ENCODE results near the gene SLC39A1. TPM values are rescaled to one million over a fixed set of nuclear protein-coding genes. Genes with fewer than 3 reads are reported as not detected.
"Not testable (repeated sequence)": the region's sequence is repeated elsewhere in the genome, so short reads cannot be mapped to it uniquely, and the experiment has no call there.

The SLC39A1 gene
- total RNA-seq, 2 experiments from 2014 or later, result 6.4 to 6.9 TPM

DNA sequence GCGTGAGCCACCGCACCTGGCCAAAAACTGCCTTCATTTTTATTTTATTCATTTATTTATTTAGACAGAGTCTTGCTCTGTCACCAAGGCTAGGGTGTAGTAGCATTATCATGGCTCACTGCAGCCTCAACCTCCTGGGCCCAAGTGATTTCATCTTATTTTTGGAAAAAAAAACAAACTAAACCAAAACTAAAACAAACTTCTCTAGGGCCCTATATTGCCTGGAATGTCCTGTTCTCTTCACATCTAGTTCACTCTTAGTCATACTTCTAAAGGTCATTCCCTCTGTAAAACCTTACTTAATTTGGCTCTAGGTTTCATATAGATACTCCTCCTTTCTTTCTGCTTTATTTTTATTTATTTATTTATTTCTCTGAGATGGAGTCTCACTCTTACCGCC lies 42.8 kb upstream of the SLC39A1 start:
- Histone ChIP-seq H3K27ac (ENCODE audit: low read depth in 1 of 2, low read length in 2 of 2) (no peak overlapping the region), H3K27me3 (ENCODE audit: control insufficient read depth in 1 of 2, insufficient read depth in 2 of 2, low read length in 2 of 2) (no peaks in the 10 kb centered on the region), H3K4me1 (ENCODE audit: insufficient read depth, low read length) (no peaks in the 10 kb centered on the region), H3K36me3 (ENCODE audit: insufficient read depth, low read length) (no peaks in the 10 kb centered on the region), H3K4me3 (ENCODE audit: low read length) (no peak overlapping the region), H3K9me3 (ENCODE audit: control insufficient read depth in 1 of 2, insufficient read depth in 1 of 2, low read length in 2 of 2) (no peaks in the 10 kb centered on the region)
- no peaks in the 10 kb centered on the region for H3K9me3 Mint-ChIP-seq
- H3K27me3 Mint-ChIP-seq, result no peaks in the 10 kb centered on the region
- CTCF ChIA-PET, result no interaction called here
- H3K4me1 Mint-ChIP-seq (ENCODE audit: low read depth), result no peaks in the 10 kb centered on the region
- intact Hi-C loops (cut with DNase I, micrococcal nuclease), result no loop called here
- H3K27ac Mint-ChIP-seq, result no peak overlapping the region
- H3K36me3 Mint-ChIP-seq (ENCODE audit: low read depth), result no peaks in the 10 kb centered on the region
- H3K4me3 Mint-ChIP-seq, result no peak overlapping the region
- TF ChIP-seq, protein P1, sequence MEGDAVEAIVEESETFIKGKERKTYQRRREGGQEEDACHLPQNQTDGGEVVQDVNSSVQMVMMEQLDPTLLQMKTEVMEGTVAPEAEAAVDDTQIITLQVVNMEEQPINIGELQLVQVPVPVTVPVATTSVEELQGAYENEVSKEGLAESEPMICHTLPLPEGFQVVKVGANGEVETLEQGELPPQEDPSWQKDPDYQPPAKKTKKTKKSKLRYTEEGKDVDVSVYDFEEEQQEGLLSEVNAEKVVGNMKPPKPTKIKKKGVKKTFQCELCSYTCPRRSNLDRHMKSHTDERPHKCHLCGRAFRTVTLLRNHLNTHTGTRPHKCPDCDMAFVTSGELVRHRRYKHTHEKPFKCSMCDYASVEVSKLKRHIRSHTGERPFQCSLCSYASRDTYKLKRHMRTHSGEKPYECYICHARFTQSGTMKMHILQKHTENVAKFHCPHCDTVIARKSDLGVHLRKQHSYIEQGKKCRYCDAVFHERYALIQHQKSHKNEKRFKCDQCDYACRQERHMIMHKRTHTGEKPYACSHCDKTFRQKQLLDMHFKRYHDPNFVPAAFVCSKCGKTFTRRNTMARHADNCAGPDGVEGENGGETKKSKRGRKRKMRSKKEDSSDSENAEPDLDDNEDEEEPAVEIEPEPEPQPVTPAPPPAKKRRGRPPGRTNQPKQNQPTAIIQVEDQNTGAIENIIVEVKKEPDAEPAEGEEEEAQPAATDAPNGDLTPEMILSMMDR (IDR thresholded peaks at IDR 0.05), result no peak
- POLR2A ChIA-PET, result no interaction called here
- ATAC-seq (ENCODE audit: poor library complexity), result no peak
- no peak for DNase-seq

DNA sequence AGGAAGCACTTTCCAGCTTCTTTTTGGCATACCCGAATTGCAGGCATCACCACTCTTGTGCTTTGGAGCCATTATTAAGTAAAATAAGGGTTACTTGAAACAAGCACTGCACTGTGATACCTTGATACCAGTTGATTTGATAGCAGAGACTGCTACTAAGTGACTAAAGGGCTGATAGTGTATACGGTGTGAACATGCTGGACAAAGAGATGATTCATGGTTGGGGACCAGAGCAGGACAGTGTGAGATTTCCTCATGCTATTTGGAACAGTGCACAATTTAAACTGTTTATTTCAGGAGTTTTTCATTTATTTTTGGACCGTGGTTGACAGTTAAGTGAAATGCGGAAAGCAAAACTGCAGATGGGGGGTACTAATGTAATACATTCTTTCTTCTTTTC lies 37.1 kb upstream of the SLC39A1 start:
- TF ChIP-seq, protein P1 (IDR thresholded peaks at IDR 0.05), result no peak
- Mint-ChIP-seq H3K4me3 (no peak overlapping the region), H3K9me3 (no peaks in the 10 kb centered on the region), H3K27me3 (no peaks in the 10 kb centered on the region), H3K27ac (no peak overlapping the region), H3K4me1 (ENCODE audit: low read depth) (peaks cover 2% of the 10 kb centered on the region), H3K36me3 (ENCODE audit: low read depth) (peaks cover 10% of the 10 kb centered on the region)
- Histone ChIP-seq H3K9me3 (ENCODE audit: control insufficient read depth in 1 of 2, insufficient read depth in 1 of 2, low read length in 2 of 2) (no peaks in the 10 kb centered on the region), H3K4me1 (ENCODE audit: insufficient read depth, low read length) (no peaks in the 10 kb centered on the region), H3K27me3 (ENCODE audit: control insufficient read depth in 1 of 2, insufficient read depth in 2 of 2, low read length in 2 of 2) (no peaks in the 10 kb centered on the region), H3K27ac (ENCODE audit: low read depth in 1 of 2, low read length in 2 of 2) (no peak overlapping the region), H3K4me3 (ENCODE audit: low read length) (no peak overlapping the region), H3K36me3 (ENCODE audit: insufficient read depth, low read length) (peaks cover 2% of the 10 kb centered on the region)
- POLR2A ChIA-PET, result interaction anchor here (5.6 kb wide), 1 partner anchor 9 kb away, joined by 43 read pairs; the partner anchor contains the start of gene RPS27
- CTCF ChIA-PET, result no interaction called here
- DNase-seq (no peak), ATAC-seq (ENCODE audit: poor library complexity) (no peak)
- intact Hi-C loops (cut with DNase I, micrococcal nuclease), result no loop called here

DNA sequence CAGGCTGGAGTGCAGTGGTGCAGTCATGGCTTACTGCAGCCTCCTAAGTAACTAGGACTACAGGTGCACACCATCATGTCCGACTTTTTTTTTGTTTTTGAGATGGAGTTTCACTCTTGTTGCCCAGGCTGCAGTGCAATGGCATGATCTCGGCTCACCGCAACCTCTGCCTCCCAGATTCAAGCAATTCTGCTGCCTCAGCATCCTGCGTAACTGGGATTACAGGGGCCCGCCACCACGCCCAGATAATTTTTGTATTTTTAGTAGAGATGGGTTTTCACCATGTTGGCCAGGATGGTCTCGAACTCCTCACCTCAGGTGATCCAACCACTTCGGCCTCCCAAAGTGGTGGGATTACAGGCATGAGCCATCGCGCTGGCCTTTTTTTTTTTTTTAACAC lies 33.5 kb upstream of the SLC39A1 start:
- H3K27me3 Mint-ChIP-seq; intact Hi-C loops (cut with DNase I, micrococcal nuclease): not testable (repeated sequence)
- POLR2A ChIA-PET, result interaction anchor here (0.7 kb wide), 1 partner anchor 594 kb away, joined by 3 read pairs; no protein-coding TSS in a partner anchor

DNA sequence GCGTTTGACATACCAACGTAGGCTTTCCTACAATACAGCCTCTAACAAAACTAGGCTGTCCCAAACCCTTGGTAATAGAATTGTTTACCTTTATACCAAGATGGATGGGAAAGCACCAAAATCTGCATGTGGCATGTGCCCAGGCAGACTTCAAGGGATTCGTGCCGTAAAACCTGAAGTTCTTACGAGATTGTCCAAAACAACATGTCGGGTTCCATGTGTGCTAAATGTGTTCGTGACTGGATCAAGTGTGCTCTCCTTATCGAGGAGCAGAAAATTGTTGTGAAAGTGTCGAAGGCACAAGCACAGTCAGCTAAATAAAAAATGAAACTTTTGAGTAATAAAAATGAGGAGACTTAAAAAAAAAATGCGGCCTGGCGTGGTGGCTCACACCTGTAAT lies 32.3 kb upstream of the SLC39A1 start:
- DNase-seq, result no peak
- POLR2A ChIA-PET, result interaction anchor here (1.0 to 1.2 kb wide), 3 partner anchors 39 to 324 kb away, joined by 4 to 5 read pairs (median 4); no protein-coding TSS in a partner anchor
- intact Hi-C loops (cut with DNase I, micrococcal nuclease), result no loop called here
- no peak overlapping the region for H3K4me3 ChIP-seq (ENCODE audit: low read length)
- no peak for ATAC-seq (ENCODE audit: poor library complexity)
- H3K4me3 Mint-ChIP-seq, result no peak overlapping the region
- CTCF ChIA-PET, result no interaction called here
- peaks cover 29% of the 10 kb centered on the region for H3K4me1 ChIP-seq (ENCODE audit: insufficient read depth, low read length)
- no peaks in the 10 kb centered on the region for H3K27me3 Mint-ChIP-seq
- no peaks in the 10 kb centered on the region for H3K9me3 ChIP-seq (ENCODE audit: control insufficient read depth in 1 of 2, insufficient read depth in 1 of 2, low read length in 2 of 2)
- H3K9me3 Mint-ChIP-seq, result no peaks in the 10 kb centered on the region
- no peaks in the 10 kb centered on the region for H3K27me3 ChIP-seq (ENCODE audit: control insufficient read depth in 1 of 2, insufficient read depth in 2 of 2, low read length in 2 of 2)
- H3K27ac ChIP-seq (ENCODE audit: low read depth in 1 of 2, low read length in 2 of 2), result no peak overlapping the region
- H3K36me3 ChIP-seq (ENCODE audit: insufficient read depth, low read length), result peaks cover 38% of the 10 kb centered on the region
- TF ChIP-seq, protein P1 (IDR thresholded peaks at IDR 0.05), result no peak
- peaks cover 32% of the 10 kb centered on the region for H3K4me1 Mint-ChIP-seq (ENCODE audit: low read depth)
- peak overlapping the region; percentile 46 for H3K27ac Mint-ChIP-seq
- peaks cover 58% of the 10 kb centered on the region for H3K36me3 Mint-ChIP-seq (ENCODE audit: low read depth)

More for the DNA sequence above, 33.5 kb upstream of the SLC39A1 start:
- CTCF ChIA-PET; H3K9me3 ChIP-seq (ENCODE audit: control insufficient read depth in 1 of 2, insufficient read depth in 1 of 2, low read length in 2 of 2); ATAC-seq (ENCODE audit: poor library complexity); H3K27ac ChIP-seq (ENCODE audit: low read depth in 1 of 2, low read length in 2 of 2); H3K27me3 ChIP-seq (ENCODE audit: control insufficient read depth in 1 of 2, insufficient read depth in 2 of 2, low read length in 2 of 2); DNase-seq; H3K9me3 Mint-ChIP-seq; H3K4me3 Mint-ChIP-seq; H3K27ac Mint-ChIP-seq; H3K4me3 ChIP-seq (ENCODE audit: low read length): not testable (repeated sequence)
- peaks cover 31% of the 10 kb centered on the region for H3K36me3 ChIP-seq (ENCODE audit: insufficient read depth, low read length)
- peaks cover 23% of the 10 kb centered on the region for H3K4me1 Mint-ChIP-seq (ENCODE audit: low read depth)
- H3K4me1 ChIP-seq (ENCODE audit: insufficient read depth, low read length), result peaks cover 22% of the 10 kb centered on the region
- peaks cover 45% of the 10 kb centered on the region for H3K36me3 Mint-ChIP-seq (ENCODE audit: low read depth)
